Breast epithelium (tissue), 3 donors: ENCODE results near the gene FDXR.

Experiments
- POLR2A ChIP-seq: fragments of 450-650 bp; IDR thresholded peaks from one replicate; pipeline ENCODE4 v1.6.1; 2016; ENCODE audit warnings: antibody characterized with exemption, mild to moderate bottlenecking, moderate library complexity
- TF ChIP-seq, protein P1 (sequence below), 3 donors: fragments of 450-650 bp; IDR thresholded peaks; one replicate each; pipeline ENCODE4 v1.5.1; 2016 to 2017; ENCODE audit warnings: antibody characterized with exemption in 3 of 3, mild to moderate bottlenecking in 3 of 3, moderate library complexity in 3 of 3

DNA sequence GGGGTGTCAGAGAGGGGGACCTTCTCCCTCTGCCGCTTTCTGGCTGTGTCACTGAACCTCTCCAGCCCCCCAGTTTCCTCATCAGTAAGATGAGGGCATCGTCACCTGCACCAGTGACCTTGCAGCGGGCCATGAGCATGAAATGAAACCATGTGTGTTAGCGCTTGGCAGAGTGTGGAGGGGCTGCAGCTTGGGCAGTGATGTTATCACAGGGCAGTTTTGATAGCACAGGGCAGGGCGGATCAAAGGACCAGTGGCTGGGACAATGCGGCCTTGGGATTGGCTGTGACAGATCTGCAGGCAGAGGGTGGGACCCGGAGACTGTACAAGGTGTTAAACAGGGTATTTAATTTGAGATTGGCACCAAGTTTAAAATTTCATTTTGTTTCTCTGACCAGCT is 57.7 kb downstream of the FDXR start:
- TF ChIP-seq, protein P1, sequence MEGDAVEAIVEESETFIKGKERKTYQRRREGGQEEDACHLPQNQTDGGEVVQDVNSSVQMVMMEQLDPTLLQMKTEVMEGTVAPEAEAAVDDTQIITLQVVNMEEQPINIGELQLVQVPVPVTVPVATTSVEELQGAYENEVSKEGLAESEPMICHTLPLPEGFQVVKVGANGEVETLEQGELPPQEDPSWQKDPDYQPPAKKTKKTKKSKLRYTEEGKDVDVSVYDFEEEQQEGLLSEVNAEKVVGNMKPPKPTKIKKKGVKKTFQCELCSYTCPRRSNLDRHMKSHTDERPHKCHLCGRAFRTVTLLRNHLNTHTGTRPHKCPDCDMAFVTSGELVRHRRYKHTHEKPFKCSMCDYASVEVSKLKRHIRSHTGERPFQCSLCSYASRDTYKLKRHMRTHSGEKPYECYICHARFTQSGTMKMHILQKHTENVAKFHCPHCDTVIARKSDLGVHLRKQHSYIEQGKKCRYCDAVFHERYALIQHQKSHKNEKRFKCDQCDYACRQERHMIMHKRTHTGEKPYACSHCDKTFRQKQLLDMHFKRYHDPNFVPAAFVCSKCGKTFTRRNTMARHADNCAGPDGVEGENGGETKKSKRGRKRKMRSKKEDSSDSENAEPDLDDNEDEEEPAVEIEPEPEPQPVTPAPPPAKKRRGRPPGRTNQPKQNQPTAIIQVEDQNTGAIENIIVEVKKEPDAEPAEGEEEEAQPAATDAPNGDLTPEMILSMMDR (IDR thresholded peaks at IDR 0.05) = no peak
- TF ChIP-seq POLR2A = no peak
